ENCODE data around the gene CYSTM1.

Gene CYSTM1

GRCh38 chr5:140174465-140175366, at the start of gene CYSTM1:
Gene CYSTM1 (plus strand): TSS chr5:140175188. CDS start chr5:140194466, 19,278 bp downstream.
- DNase-seq: peak; percentile 94

- no peak for DNase-seq
These were observed 49.4 kb upstream of the CYSTM1 start, which contains the start of gene IGIP for GRCh38 chr5:140125637-140126036. Gene IGIP (plus strand): TSS chr5:140125937. CDS start chr5:140128477, 2,540 bp downstream.

GRCh38 chr5:140126315-140127012, 48.5 kb upstream of the CYSTM1 start:
- no peak for DNase-seq

GRCh38 chr5:140128376-140128775, 46.6 kb upstream of the CYSTM1 start:
- no peak for DNase-seq

GRCh38 chr5:140130949-140131733, 43.8 kb upstream of the CYSTM1 start:
- DNase-seq: no peak

- peak; percentile 27 for DNase-seq
These were observed 43.0 kb upstream of the CYSTM1 start for GRCh38 chr5:140131967-140132409.

- DNase-seq: no peak
These were observed 41.3 kb upstream of the CYSTM1 start for GRCh38 chr5:140133514-140134167.

- no peak for DNase-seq
These were observed 40.6 kb upstream of the CYSTM1 start for GRCh38 chr5:140134277-140134935.

- no peak for DNase-seq
These were observed 39.9 kb upstream of the CYSTM1 start for GRCh38 chr5:140135127-140135526.

- DNase-seq: no peak
These were observed 38.4 kb upstream of the CYSTM1 start for GRCh38 chr5:140136624-140137023.

- DNase-seq: no peak
These were observed 34.6 kb upstream of the CYSTM1 start for GRCh38 chr5:140140435-140140834.

GRCh38 chr5:140141241-140141640, 33.7 kb upstream of the CYSTM1 start:
- no peak for DNase-seq

GRCh38 chr5:140142246-140142645, 32.7 kb upstream of the CYSTM1 start:
- no peak for DNase-seq

GRCh38 chr5:140142856-140143255, 32.1 kb upstream of the CYSTM1 start:
- DNase-seq: no peak

- no peak for DNase-seq
These were observed 31.3 kb upstream of the CYSTM1 start for GRCh38 chr5:140143521-140144258.

- no peak for DNase-seq
These were observed 29.7 kb upstream of the CYSTM1 start for GRCh38 chr5:140145256-140145655.

GRCh38 chr5:140145818-140146522, 29.0 kb upstream of the CYSTM1 start:
- peak; percentile 49 for DNase-seq

- DNase-seq: no peak
These were observed 28.5 kb upstream of the CYSTM1 start for GRCh38 chr5:140146523-140146842.

- DNase-seq: no peak
These were observed 27.5 kb upstream of the CYSTM1 start for GRCh38 chr5:140147460-140147859.

GRCh38 chr5:140148508-140148907, 26.5 kb upstream of the CYSTM1 start:
- no peak for DNase-seq

- no peak for DNase-seq
These were observed 24.8 kb upstream of the CYSTM1 start for GRCh38 chr5:140150201-140150600.
